Measurements from ENCODE around the gene AGMAT. TPM values are rescaled to one million over a fixed set of nuclear protein-coding genes. Genes with fewer than 3 reads are reported as not detected.

The AGMAT gene
- total and polyA plus RNA-seq, 9 of the 15 experiments (the other 6 are each of a cell fraction or from before 2014, with no cell fraction given), result not detected

- TF ChIP-seq ZBTB49 (CRISPR knock-in tag; IDR thresholded peaks at IDR 0.05; ENCODE audit: borderline replicate concordance) (no peak), NUFIP1 (IDR thresholded peaks at IDR 0.05; ENCODE audit: partially characterized antibody) (no peak), E2F4 (CRISPR knock-in tag; IDR thresholded peaks at IDR 0.05; ENCODE audit: low read depth) (no peak; the same call in 1 of the 2 replicates), ZNF830 (CRISPR knock-in tag; IDR thresholded peaks at IDR 0.05) (0 out of 2 replicates have a peak, but pooled peaks have one; percentile 23), PRDM10 (IDR thresholded peaks at IDR 0.05; ENCODE audit: partially characterized antibody) (peak; percentile 62), TCF3 (CRISPR knock-in tag; IDR thresholded peaks at IDR 0.05) (peak; percentile 49), DEAF1 (CRISPR knock-in tag; IDR thresholded peaks at IDR 0.05) (no peak), ELF2 (CRISPR knock-in tag; IDR thresholded peaks at IDR 0.05) (0 out of 2 replicates have a peak, but pooled peaks have one; percentile 45), YBX1 (IDR thresholded peaks at IDR 0.05) (no peak), MCM2 (IDR thresholded peaks at IDR 0.05; ENCODE audit: low read depth) (no peak), MLLT1 (IDR thresholded peaks at IDR 0.05) (peak in 1 of 2 experiments; percentile 88; a peak in 2 of 4 replicates), ZFP30 (CRISPR knock-in tag; IDR thresholded peaks at IDR 0.05; ENCODE audit: borderline replicate concordance) (no peak), KAT8 (IDR thresholded peaks at IDR 0.05; ENCODE audit: low read depth) (no peak), VEZF1 (CRISPR knock-in tag; IDR thresholded peaks at IDR 0.05) (peak; percentile 99)
These were observed 58.1 kb downstream of the AGMAT start, which contains the start of gene DNAJC16 (continued) for GRCh38 chr1:15526490-15527339.

Measured in K562 (cell line).